OCI-LY7 (cell line): ENCODE results near the gene SLC66A2. TPM values are rescaled to one million over a fixed set of nuclear protein-coding genes. Genes with fewer than 3 reads are reported as not detected.

Source experiments
- BruUV-seq: library from RNA; stranded (reverse); fragments of 400-500 nt; replicated peaks from 2 replicates; lab custom pipeline; 2021; lab: Mats Ljungman, UMichigan
- CTCF ChIA-PET: fragments of 300-600 bp; sonication (Branson Sonifier 250); formaldehyde crosslinking; loops from one replicate; lab custom pipeline; 2022; ENCODE audit warnings: antibody characterized with exemption; ENCODE audit not compliant: unreplicated experiment; lab: Charles Lee
- POLR2A ChIA-PET: fragments of 300-600 bp; sonication (Branson Sonifier 250); formaldehyde crosslinking; loops from one replicate; lab custom pipeline; 2022; ENCODE audit warnings: antibody characterized with exemption; lab: Charles Lee
- DNase-seq: peaks from one replicate; pipeline ENCODE4 v3.0.0-alpha.2; 2015; ENCODE audit warnings: low spot score
- H2AFZ ChIP-seq: fragments of 200-600 bp; sonication (generic), shearing (Covaris generic); 2 replicates; pipeline ENCODE4 v1.6.1; 2014; ENCODE audit warnings: mild to moderate bottlenecking, antibody characterized with exemption, low read length, moderate library complexity
- H3K27ac ChIP-seq: fragments of 200-600 bp; sonication (generic); 2 replicates; pipeline ENCODE4 v1.5.1; 2014; ENCODE audit warnings: mixed run types, low read depth, mild to moderate bottlenecking, moderate library complexity, low read length, inconsistent platforms; ENCODE audit not compliant: poor library complexity, severe bottlenecking
- H3K36me3 ChIP-seq: fragments of 200-600 bp; sonication (generic); 2 replicates; pipeline ENCODE4 v1.6.1; 2014; ENCODE audit warnings: mild to moderate bottlenecking, antibody characterized with exemption, low read length, moderate library complexity, mixed read lengths; ENCODE audit not compliant: insufficient read depth
- H3K4me1 ChIP-seq: fragments of 200-600 bp; sonication (generic); 2 replicates; pipeline ENCODE4 v1.5.1; 2014; ENCODE audit warnings: mild to moderate bottlenecking, low read length; ENCODE audit not compliant: insufficient read depth, poor library complexity, severe bottlenecking
- H3K4me2 ChIP-seq: fragments of 200-600 bp; sonication (generic); 2 replicates; pipeline ENCODE4 v1.6.1; 2014; ENCODE audit warnings: mild to moderate bottlenecking, low read length
- H3K4me3 ChIP-seq: fragments of 200-600 bp; sonication (generic); 2 replicates; pipeline ENCODE4 v1.5.1; 2014; ENCODE audit warnings: mild to moderate bottlenecking, low read depth, low read length; ENCODE audit not compliant: poor library complexity, severe bottlenecking
- H3K79me2 ChIP-seq: fragments of 200-600 bp; sonication (generic); 2 replicates; pipeline ENCODE4 v1.6.1; 2016; ENCODE audit warnings: low read depth, mild to moderate bottlenecking, low read length, moderate library complexity, mixed read lengths; ENCODE audit not compliant: insufficient read depth
- H3K9me2 ChIP-seq: fragments of 200-600 bp; sonication (generic); 2 replicates; pipeline ENCODE4 v1.6.1; 2016; ENCODE audit warnings: mild to moderate bottlenecking, low read length, mixed read lengths; ENCODE audit not compliant: insufficient read depth
- H3K9me3 ChIP-seq: fragments of 200-600 bp; sonication (generic); 2 replicates; pipeline ENCODE4 v1.6.1; 2014; ENCODE audit warnings: mild to moderate bottlenecking, mixed run types, low read length, mixed read lengths
- H4K20me1 ChIP-seq: fragments of 200-600 bp; sonication (generic); 2 replicates; pipeline ENCODE4 v1.6.1; 2014; ENCODE audit warnings: mild to moderate bottlenecking, antibody characterized with exemption, low read length, moderate library complexity, mixed read lengths; ENCODE audit not compliant: insufficient read depth
- CTCF ChIP-seq: fragments of 200-600 bp; sonication (generic); conservative IDR thresholded peaks from 2 replicates; pipeline ENCODE4 v1.5.1; 2014; ENCODE audit warnings: mild to moderate bottlenecking, antibody characterized with exemption, low read length, moderate library complexity, mixed read lengths
- EZH2phosphoT487 ChIP-seq: fragments of 200-600 bp; sonication (generic); IDR thresholded peaks from 2 replicates; pipeline ENCODE4 v1.6.1; 2018; ENCODE audit warnings: low read depth, borderline replicate concordance, mild to moderate bottlenecking, mixed run types, antibody characterized with exemption, low read length, moderate library complexity, mixed read lengths
- intact Hi-C: fragments of 100-400 bp; cut with micrococcal nuclease; formaldehyde crosslinking; loops from one replicate; pipeline ENCODE4 v1.10.0; 2022; ENCODE audit not compliant: unreplicated experiment
- total RNA-seq, 2 experiments: library from RNA; depleted of rRNA in 1 of 2; stranded (reverse); fragments of >200 nt in 1 of 2; shearing (Covaris generic) in 1 of 2; gene quantifications; 2 replicates each; pipeline ENCODE4 v1.2.3, GENCODE V29; 2014 to 2022

SLC66A2 gene
- total RNA-seq, 2 experiments from 2014 or later: 14.5 to 17.9 TPM

DNA sequence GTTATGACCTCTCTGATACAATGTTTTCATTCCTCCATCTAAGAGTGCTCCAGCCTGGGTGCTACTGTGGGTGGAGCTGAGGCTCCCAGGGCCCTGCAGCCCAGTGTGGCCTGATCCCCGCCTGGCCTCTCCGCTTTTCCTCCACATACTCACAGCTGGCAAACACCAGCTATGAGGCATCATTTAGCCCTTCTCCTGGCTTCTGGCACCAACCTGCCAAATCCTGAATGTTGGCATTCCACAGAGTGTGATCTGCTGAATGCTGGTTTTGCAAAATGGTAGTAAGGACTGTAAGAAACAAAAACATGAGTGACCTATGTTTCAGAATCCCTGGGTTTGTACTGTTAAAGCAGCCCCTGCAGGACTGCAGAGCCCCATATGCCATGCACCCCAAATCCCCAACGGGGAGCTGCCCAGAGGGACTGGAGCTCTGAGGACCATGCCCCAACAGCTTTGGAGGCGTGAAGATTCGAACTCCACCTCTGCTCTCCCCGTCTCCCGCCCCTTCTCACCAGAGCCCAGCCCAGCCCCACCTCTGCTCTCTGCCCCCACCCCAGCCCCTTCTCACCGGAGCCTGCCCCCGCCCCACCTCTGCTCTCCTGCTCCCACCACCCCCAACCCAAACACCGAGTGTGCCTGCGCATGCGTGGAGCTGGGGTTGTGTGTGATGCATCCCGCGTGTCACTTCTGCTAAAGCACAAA is 4.2 kb downstream of the SLC66A2 start:
- DNase-seq: no peak
- intact Hi-C loops: no loop called here
- ChIA-PET CTCF (no interaction called here), POLR2A (interaction anchor here (1.3 kb wide), 1 partner anchor 267 kb away, joined by 3 read pairs; no protein-coding TSS in a partner anchor)
- peaks cover 24% of the 10 kb centered on the region for H3K4me1 ChIP-seq
- H3K79me2 ChIP-seq: no peaks in the 10 kb centered on the region
- BruUV-seq: no TSS peak
- no peaks in the 10 kb centered on the region for H3K9me3 ChIP-seq
- no peak overlapping the region for H3K4me2 ChIP-seq
- no peak overlapping the region for H3K27ac ChIP-seq
- peaks cover 5% of the 10 kb centered on the region; the same call in 1 of the 2 replicates for H4K20me1 ChIP-seq
- TF ChIP-seq EZH2phosphoT487 (no peak), CTCF (no peak)
- H3K4me3 ChIP-seq: no peak overlapping the region
- peaks cover 3% of the 10 kb centered on the region; the same call in 1 of the 2 replicates for H3K36me3 ChIP-seq
- no peaks in the 10 kb centered on the region for H3K9me2 ChIP-seq
- no peak overlapping the region for H2AFZ ChIP-seq

DNA sequence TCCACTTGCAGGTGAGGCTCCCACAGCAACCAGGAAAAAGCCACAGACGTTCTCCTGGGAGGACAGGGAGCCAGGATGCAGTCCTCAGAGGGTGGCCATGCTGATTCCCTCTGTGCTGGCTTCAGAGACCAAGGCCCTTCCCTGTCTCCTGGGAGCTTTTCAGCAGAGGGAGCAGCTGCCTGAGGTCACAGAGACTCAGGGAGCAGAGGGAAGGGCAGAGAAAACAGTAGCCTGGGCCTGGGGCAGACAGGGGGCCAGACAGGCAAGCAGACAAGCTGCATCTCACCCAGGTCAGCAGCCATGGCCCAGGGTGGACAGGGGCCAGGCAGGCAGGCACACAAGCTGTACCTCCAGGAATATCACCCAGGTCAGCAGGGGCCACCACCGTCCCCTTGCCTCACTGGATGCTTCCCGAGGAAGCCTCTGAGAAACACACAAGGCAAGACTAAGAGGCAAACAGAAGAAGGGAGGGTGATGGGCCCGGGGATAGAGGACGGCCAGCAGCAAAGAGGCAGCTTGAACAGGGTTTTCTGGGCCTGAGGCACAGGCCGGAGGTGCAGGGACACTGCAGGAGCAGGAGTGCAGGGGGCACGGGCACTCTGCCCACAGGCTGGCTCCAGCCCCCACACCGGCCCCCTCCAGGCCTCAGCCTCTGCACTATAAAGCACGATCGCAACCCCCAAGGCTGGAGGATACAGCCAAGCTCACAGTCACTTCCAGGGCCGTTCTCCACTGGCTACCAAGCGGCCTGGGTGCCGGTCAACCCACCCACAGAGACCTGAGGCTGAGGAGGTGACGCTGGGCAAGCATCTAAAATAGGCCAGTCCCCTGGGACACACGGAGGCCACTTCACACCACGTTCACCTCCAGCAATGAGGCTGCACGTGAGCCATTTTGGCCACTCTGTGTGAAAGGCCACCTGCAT is 6.1 kb downstream of the SLC66A2 start:
- CTCF ChIA-PET: no interaction called here
- Histone ChIP-seq H3K9me3 (no peaks in the 10 kb centered on the region), H3K4me3 (no peak overlapping the region), H3K4me2 (peak overlapping the region; percentile 46), H3K79me2 (no peaks in the 10 kb centered on the region), H3K9me2 (no peaks in the 10 kb centered on the region), H3K36me3 (peaks cover 3% of the 10 kb centered on the region; the same call in 1 of the 2 replicates), H3K4me1 (peaks cover 23% of the 10 kb centered on the region), H3K27ac (no peak overlapping the region), H4K20me1 (peaks cover 3% of the 10 kb centered on the region; the same call in 1 of the 2 replicates), H2AFZ (no peak overlapping the region)
- intact Hi-C loops: no loop called here
- TF ChIP-seq CTCF (no peak), EZH2phosphoT487 (no peak)
- BruUV-seq: no TSS peak
- POLR2A ChIA-PET: interaction anchor here (0.8 kb wide), 1 partner anchor 39 kb away, joined by 3 read pairs; no protein-coding TSS in a partner anchor
- no peak for DNase-seq
